GM19043 (cell line): ENCODE data around the gene BTBD9.
A peak's percentile ranks its signal among the peaks of the same experiment; 100 is the strongest.
"Not testable (repeated sequence)": the region's sequence is repeated elsewhere in the genome, so short reads cannot be mapped to it uniquely, and the experiment has no call there.

Experiments
- ATAC-seq: cut with Tn5 transposase; IDR thresholded peaks from one replicate; pipeline ENCODE4 v1.9.1; 2021; ENCODE audit warnings: low read depth; ENCODE audit not compliant: unreplicated experiment

Gene BTBD9

DNA sequence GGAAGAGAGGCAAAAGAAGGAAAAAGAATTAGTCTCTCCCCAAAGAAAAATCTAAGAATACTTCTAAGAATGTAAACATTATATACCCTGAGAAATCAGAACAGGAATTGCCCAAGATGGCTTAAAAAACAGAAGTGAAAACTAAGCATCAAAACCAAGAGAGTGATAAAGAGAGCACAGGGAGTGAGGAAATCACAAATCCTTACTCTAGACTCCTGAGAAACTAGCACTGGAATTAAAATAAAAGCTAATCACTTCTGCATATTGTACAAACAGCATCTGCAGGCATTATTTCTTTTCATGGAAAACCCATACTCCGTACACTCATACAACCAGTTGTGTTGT lies 285.7 kb downstream of the BTBD9 start:
- ATAC-seq = no peak

DNA sequence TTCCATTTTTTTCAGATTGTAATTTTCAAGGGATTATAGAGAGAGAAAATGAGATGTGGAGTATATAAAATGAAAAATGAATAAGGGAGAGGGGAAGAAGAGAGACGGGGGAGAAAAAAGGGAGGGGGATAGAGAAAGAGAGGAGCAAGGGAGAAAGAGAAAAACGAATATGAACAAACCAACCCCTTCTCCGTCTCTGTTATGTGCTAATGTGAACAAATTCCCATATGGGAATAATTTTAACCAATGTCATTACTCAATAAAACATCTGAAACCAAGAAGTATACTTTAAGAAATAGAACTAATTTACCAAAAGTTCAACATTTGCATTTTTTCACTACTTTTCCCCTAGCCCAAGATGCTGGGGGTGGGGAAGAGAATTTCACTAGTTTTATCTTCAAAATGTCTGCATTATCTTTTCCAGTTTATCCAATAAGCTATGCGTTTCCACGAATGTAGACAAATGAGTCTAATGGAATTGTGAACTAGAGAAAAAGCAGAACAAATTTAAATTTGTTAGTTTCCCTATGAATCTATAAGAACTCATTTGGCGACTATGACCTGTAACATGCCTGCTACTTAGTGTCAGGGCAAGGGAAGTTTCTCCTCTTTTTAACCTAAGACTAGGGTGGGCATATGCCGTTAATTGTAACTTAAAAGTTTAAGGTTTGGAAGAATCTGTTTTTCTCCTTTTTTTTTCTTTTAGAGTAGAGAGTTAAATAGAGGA lies 286.3 kb downstream of the BTBD9 start:
- no peak for ATAC-seq

DNA sequence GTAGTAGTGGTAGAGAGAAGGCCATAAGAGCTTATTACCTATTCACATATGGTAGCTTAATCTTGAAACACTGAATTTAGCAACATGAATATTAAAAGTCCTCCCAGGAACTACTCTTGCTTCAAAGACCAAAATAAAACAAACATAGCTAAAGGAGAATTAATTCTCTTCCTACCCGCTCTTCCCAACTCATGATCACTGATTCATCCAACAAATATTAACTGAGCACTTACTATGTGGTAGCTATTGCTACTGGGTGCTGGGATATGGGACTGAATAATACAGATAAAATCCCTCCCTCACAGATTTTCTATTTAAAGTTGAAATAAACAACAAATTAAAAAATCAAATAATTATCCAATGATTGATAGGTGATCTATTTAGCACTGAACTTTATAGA lies 287.1 kb downstream of the BTBD9 start:
- no peak for ATAC-seq

DNA sequence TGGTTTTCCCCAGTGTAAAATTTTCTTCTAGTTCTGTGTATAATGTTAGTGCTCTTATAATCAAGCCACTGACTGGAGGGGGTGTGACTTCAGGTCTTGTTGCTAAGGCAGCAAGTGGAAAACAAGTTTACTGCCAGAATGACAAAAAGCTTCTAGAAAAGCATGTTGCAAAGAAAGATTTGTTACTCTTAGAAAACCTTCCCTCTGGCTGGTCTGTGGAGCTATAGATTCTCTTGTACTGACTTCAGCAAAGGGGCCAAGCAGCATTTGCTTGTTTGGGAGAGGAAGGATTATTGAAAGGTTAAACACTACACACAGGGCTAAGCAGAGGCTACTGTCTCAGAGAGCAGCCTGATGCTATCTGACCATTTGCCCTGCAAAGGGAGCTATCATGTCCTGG lies 288.8 kb downstream of the BTBD9 start:
- no peak for ATAC-seq

DNA sequence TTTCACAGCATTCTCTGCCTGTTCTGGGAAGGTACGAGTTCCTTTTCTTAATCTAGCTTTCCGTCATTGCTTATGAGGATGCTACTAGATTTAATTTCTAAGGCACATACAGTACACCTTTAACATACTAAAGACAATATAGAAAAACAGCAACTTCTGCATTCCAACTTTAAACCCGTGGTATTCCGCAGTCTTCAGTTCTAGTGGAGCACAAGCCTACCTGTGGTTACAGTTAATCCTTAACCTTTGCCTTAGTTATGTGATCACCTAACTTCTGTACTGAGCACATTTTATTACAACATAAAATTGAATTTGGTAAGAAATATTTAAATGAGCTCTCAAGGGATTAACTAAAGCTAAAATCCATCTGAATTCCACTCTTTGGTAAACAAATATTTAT lies 289.5 kb downstream of the BTBD9 start:
- ATAC-seq = no peak

DNA sequence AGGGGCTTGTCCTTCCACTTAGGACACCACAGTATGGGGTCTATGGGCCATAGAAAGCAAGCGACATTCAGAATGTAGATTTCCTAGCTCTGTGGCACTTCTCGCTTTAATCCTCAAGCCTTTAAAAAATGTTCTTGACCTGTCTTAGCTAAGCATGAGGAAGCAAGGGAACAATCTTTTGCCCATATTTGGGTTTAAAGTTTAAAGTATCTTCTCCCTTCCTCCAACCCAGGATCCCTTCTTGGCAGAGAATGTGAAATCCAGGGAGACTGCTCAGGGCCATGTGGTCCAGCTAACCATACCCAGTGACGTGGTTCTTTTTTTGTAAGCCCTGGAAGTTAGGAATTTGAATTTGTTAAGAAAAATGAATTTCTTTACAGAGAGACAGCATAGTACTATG lies 289.9 kb downstream of the BTBD9 start:
- ATAC-seq = no peak

DNA sequence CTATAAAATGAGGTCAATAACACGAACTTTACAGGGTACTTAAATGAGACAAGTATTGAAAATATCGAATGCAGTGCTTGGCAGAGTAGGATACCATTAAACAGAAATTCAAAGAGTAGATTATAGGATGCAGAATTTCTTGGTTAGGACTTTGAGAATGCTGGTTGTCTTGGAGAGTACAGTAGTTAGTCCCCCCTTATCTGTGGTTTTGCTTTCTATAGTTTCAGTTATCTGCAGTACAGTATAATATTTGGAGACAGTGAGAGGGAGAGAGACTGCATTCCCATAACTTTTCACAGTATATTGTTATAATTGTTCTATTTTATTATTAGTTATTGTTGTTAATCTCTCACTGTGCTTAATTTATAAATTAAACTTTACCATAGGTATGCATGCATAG lies 290.5 kb downstream of the BTBD9 start:
- no peak for ATAC-seq

DNA sequence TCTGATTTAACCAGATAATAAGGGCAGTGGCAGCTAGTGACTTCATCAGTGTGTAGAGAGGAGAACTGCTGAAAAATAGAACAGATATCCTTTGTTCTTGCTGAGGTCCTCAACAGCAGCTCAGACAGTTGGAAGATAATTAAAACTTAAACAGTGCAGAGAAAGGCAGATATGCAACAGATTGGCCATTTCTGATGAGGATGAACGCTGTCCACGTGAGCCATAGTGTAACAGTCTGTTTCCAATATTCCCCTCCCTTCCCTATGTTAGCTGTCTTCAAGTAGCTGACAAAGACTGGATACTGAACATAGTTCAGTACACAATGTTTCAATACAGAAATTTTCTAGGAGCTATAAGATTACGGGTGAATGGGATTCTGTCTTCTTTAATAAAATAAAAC lies 291.4 kb downstream of the BTBD9 start:
- ATAC-seq = no peak

DNA sequence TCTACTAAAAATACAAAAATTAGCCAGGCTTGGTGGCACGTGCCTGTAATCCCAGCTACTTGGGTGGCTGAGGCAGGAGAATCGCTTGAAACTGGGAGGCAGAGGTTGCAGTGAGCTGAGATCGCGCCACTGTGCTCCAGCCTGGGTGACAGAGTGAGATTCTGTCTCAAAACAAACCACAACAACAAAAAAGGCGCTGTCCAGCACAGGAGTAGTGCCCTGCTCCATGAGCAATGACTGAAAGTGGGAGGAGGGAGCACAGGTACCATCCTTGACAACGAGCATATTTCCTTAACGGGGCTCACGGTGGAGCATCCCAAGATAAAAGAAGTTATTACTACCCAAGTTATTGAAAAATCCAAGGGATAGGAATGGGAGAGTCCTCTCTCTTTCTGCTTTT lies 291.9 kb downstream of the BTBD9 start:
- not testable (repeated sequence) for ATAC-seq

DNA sequence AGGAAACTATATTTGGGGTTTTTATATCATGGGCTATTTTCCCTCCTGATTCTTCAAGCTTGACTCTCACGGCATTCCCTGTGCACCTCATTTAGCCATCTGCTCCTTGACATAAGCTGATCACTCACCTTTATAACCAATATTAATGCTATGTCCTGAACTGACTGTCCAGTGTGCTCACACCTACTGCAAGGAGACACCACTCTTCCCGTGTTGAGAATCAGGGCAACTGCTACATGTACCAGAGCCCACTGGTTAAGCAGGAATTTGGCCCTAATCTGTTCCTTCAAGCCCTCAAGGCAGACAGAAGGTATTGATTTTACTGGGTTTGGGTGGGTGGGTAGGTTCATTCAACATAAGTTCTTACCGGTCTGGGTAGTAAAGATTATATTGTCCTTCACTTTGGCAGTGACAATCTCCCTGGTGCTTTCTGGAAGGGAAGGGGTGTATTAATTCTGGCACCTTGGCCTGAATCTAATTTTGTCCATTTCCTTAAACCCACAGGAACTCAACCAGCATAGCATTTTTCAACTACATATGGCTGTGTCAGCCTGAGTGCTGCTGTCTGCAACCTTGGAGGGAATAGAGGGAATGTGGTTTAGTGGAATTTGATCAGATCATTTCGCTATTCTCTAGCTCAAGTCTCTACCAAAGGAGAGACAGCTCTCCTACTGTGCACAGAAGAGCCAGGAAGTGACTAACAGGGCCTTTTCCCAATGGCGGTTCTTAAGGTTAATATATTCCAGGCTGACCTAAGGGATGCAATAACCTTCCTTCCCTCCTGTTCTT lies 293.2 kb downstream of the BTBD9 start:
- ATAC-seq = no peak

DNA sequence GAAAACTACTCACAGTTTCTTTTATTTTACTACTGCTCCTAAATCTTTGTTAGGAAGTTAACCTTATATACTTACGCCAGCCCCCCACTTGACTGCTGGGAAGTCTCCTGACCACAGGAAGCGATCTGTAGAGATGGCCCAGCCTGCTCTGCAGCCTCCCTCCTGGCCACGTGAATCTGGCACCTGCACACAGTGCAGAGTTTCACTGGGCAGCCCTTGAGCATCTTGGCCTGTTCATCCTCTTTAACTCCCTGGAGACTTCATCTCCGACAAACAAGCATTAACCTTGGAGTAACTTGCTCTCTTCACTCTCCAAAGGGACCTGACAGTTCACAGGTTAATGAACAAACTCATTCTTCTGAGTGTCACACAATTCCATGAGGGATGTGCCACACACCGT lies 294.1 kb downstream of the BTBD9 start:
- no peak for ATAC-seq

DNA sequence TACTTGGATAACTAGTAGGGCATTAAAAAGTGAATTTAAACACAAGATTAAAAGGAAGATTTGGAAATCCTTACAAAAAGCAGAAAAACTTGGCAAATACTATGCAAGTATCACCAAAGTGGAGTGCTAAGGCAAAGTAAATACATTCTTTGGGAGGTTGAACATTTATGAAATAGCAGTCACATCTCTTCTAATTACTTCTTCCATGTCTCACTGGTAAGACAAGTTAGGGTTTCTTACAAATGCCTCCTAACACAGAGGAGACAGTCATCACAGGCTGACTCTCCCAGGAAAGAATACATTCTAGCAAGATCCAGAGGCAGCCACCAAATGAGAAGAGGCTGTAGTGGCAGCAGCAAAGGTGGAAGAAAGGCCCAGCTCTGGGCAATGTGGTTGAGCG lies 298.2 kb downstream of the BTBD9 start:
- ATAC-seq = no peak

DNA sequence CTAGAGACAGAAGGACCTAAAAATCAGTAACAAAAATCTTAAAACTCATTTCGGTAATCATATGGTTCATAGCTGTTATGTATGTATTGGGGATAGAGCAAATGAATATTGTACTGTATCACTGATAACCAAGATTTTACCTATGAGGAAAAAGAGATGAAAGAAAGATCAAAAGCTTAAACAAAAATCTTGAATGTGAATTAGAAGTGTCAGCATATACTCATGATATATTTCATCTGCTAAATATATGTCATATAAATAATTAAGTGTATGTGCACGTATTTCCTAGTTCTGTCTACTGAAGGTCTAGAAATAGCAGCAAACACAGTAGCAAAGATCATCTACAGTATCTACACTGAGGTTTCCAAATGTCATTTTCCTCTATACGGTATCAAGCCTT lies 299.8 kb downstream of the BTBD9 start:
- no peak for ATAC-seq

DNA sequence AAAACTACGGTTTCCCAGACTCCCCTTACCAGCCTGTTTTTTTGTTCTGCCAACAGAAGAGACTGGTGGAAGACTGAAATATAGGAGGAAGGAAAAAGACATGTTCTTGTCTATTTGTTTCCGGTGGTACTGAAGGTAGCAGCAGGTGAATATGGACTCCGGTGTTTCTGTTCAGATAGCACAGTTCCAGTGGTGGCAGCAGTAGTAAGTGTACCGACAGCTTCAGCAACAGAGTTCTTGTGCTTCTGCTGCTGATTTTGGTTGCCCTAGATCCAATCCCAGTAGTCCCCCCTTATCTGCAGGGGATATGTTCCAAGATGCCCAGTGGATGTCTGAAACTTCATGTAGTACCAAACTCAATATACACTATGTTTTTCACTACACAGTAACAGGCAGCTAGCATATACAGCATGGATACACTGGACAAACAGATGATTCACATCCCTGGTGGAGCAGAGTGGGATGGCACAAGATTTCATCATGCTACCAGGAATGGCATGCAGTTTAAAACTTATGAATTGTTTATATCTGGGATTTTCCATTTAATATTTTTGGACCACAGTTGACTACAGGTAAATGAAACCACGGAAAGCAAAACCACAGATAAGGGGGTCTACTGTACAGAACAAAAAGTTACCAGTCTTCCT lies 301.8 kb downstream of the BTBD9 start:
- ATAC-seq = no peak

DNA sequence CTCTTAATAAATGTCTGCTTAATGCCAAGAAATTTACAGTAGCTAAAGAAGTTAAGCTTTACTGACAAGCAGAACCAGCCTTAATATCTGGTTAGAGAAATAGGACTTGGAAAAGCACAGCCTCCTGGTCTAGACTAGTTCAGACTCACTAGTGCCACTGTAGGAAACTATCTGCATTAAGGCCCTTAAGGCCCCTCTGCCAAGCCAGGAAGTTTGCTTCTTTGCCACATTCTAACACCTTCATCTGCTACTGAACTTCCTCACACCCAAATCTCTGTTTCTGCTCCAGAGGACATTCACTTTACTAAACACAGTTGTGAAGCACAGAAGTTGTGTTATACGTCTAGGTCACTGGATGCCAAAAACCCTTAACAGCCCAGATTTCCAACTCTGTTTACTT lies 302.8 kb downstream of the BTBD9 start:
- no peak for ATAC-seq

DNA sequence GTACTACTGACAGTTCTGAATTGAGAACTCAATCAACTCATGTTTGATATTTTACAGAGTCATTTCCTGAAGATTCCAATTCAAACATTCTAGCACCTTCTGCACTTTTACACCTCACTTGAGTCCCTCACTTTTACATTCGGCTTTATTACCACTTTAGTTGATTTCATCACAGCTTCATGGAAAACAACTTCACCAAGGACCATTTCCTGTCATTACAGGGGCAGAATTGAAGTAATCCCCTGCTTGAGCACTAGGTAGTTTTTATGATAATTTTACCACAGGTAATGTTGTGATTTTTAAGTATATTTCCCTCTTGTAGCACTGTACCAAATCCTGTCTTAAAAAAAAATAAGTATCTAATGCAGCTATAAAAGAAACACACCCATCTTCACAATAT lies 312.9 kb downstream of the BTBD9 start:
- no peak for ATAC-seq

DNA sequence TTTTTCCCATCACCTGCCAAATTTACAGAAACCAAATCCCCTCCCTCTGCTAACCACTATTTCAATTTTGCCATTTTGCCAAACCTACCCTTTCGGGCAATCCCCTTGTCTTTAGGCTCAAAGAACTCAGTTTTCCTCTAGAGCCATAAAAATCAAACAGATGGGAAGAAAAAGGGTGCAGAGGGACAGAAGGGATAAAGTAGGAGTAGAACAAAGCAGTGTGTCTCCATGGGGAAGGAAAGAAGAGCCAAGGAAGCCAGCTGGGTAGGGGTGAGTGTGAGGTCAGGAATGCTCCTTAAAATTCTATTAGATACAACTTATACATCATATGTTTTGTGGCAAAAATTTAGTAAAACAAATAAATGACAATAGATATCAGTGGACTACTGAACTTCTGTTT lies 316.5 kb downstream of the BTBD9 start:
- ATAC-seq = no peak

DNA sequence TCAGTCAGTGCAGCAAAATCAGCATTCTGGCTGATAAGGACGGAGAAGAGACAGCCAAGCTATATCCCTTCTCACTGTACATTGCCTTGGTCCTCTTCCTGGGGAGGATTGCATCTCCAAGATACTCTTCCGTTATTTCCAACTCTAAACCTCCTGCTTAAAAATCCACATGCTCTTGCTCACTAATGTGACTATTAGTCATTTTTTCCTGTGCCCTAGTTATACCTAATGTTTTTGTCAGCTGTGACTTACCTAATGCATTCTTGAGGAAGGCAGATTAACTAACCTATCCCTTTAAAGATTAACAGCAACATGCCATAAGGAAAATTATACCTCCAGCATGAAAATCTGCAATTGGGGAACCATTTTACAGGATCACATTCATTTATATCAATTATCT lies 317.6 kb downstream of the BTBD9 start:
- no peak for ATAC-seq

DNA sequence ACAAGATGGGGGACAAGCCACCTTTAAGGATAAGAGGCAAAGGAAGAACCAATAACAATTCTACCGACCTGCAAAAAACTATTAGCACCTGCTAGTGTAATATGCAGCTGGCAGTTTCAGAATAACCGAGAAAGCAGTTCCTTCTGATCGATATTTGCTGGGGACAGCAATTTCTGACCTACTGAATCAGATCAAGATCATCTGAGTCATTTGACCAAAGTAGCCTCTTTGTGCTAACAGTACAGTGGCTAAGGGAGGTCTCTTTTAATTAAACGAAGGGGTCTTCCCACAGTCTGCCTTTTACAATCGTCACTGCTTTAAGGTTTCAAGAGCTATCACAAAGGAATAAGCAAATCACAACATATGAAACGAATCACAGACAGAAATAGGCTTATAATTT lies 318.9 kb downstream of the BTBD9 start:
- ATAC-seq = peak; percentile 63

DNA sequence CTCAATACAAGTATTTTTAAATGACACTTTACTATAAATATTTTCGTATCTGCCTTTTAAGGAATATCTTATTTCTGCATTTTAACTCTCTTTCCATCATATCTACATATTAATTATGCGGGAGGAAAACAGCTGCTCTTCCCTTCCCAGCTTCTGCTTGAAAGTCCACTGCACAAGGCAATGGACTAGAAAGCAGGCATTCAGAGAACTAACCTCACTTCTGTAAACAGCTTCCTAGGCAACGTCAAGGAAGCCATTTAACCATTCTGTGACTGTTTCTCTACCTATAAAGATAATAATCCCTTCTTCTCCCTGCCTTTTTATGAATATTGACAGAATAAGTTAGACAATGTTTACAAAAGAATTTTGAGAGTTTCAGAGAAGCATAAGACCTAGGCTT lies 319.4 kb downstream of the BTBD9 start:
- no peak for ATAC-seq

DNA sequence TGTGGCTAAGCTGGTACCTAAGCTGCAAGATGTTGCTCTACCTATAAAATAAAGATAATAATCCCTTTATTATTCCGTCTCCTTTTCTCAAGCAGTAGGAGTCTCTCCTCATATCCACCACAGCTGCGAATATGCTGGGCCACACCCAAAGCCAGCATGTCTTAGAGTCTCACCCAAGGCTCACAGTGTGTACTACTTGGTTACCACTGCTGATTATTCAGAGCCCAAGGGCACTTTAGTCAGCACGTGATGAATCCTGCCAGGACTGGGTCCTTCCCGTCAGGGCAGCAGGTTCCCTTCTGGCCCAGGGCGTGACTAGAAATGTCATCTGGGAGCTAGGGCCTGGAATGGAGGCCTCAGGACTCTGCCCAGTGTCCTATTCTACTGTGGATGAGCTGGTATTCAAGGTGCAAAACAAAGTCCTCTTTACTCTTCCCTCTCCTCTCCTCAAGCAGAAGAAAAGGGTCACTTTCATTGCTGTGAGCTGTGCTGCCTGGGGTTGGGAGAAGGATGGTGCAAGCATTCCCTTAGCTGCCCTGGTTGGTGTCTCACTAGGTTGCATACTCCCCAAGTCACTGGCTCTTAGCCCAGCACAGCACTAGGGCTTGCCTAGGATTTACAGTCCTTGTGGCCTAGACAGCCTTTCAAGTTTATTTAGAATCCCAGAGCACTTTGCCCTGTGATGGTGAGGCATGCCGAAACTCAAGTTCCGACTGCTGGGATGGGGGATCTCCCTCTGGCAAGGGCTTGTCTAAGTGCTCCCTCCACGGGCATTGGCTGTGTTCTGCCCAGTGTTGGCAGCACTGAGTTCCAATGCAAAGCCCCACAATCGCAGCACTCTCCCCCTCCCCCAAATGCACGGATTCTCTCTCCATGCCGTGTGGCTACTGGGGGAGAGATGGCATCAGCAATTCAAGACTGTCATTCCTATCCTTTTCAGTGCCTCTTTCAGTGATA lies 320.2 kb downstream of the BTBD9 start:
- ATAC-seq = no peak
